HG02870 (cell line): ENCODE data around the gene MEI1.
"Not testable (repeated sequence)": the region's sequence is repeated elsewhere in the genome, so short reads cannot be mapped to it uniquely, and the experiment has no call there.

Experiments
- ATAC-seq: cut with Tn5 transposase; IDR thresholded peaks from one replicate; pipeline ENCODE4 v1.9.1; 2021; ENCODE audit warnings: mild to moderate bottlenecking, moderate library complexity; ENCODE audit not compliant: unreplicated experiment

The MEI1 gene

DNA sequence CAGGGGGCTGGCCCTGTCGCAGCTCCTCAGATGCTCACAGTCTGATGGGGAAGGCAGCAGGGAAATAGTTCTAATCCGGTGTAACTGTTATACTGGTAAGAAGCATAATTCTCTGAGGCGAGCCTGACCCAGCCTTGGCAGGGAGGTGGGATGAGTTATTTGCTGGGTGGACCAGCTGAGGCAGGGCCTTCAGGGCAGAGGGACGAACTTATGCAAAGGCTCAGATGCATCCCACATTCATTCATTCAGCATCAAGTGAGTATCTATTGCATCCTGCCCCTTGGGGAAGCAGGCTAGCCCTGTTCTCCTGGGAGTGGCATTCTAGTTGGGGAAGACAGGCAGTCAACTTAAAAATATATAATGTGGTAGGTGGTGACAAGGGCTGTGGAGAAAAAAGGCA lies 120.0 kb downstream of the MEI1 start:
- no peak for ATAC-seq

DNA sequence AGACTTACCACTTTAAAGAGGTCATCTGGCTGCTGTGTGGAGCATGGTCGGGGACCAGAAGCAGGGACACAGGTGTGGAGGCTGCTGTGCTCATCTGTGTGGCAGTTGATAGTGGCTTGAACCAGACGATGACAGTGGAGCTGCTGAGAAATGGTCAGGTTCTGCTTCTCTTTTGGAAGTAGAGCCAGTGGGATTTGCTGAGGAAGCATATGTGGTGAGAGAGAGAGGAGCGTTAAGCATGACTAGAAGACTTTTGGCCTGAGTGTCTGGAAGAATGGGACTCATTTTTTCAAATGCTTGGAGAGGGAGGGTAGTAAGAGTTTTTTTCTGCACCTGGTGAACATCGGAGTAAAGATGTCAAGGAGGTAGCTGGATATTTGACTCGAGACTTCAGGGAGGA lies 121.1 kb downstream of the MEI1 start:
- no peak for ATAC-seq

DNA sequence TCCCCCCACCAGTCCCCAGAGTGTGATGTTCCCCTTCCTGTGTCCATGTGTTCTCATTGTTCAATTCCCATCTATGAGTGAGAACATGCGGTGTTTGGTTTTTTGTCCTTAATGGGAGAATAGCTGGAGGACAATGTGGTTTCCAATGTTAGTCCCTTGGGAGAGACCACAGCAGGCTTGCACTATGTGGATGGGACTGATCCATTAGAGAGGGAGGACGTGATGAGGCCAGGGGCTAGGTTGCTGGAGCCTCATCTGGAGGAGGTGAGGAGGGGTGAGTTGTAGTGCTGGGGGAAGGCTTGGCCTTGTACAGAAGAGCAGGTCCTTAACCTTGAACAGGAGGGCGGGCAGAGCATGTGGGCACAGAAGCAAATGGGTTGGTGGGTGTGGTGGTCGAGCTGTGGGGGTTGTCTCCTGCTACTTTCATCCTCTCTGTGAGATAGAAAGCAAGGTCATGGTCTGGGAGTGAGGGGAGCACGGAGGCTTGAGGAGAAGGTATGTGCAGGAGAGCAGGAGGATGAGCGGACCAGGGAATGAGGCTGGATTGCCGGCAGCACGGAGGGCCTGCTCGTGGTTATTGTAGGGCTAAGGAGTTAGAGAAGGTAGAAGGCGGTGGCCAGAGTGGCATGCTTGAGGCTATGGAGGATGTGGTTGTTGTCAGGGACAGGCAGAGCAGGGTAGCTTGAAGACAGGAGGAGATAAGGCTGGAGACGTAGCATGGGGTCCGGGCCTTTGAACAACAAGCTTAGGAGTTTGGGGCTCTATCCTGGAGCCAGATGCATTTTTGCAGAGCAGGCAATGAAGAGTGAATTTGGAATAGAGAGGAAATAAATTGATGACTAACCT lies 122.4 kb downstream of the MEI1 start:
- ATAC-seq: no peak

DNA sequence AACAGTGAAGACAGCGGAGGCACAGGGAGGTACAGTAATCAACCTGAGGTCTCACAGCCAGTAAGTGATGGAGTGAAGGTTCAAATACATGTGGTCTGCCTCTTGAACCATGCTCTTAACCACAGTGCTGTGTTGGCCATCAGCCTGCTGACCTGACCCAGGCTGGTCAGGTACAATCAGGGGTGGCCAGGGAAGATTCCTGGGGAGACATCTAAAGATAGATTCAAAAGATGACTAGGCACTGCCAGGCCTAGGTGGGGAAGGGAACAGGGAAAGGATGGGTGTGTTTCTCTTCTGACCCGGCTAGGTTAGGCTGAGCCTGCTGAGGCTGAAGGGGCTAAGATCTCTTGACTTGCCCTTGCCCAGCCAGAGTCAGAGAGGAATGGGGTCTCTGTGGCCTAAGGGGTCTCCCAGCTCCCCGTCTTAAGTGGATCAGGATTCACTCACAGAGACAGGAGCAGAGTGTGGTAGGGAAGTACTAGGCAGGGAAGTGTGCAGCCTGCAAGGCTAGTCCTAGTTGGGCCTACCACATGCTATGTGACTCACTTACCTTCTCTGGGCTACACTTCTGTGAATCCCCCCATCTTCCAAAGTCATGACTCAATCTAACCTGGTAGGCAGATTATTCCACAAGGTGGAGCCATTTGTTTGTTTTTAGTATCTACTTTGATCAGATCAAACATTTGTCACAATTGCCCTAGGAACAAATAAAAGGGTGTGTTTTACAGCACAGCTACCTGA lies 123.2 kb downstream of the MEI1 start:
- ATAC-seq: no peak

DNA sequence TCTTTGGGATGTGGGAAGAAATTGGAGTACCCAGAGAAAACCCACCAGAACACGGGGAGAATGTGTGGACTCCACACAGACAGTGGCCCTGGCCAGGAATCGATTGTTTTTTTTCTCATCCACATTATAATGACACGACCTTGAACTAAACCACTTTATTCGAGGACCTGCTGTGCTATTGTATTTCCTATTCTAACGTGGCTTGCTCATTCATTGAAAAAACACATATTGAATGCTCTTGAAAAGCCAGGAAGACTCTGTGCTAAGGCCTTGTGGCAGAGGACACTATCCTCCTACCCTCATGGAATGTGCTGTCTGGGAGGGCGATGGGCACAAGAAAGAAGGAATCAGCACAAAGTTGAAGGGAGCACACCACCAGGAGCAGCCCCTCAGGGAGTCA lies 124.5 kb downstream of the MEI1 start:
- ATAC-seq: no peak

DNA sequence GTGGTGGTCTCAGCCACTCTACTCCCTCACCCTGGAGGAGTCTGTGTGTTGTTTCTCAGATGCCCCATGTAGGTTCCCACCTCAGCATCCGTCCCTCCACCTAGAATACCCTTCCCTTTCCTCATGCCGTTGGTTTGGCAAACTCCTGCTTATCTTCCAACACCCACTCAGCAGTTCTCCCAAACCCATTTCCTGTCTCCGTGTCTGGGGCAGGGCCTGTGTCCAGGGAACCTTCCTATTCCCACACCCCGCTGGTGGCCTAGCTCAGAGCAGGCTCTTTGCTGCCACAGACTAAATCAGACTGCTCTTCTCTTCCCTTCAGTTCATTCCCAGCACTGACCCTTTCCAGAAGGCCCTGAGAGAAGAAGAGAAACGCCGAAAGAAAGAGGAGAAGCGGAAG lies 126.1 kb downstream of the MEI1 start:
- ATAC-seq: no peak

DNA sequence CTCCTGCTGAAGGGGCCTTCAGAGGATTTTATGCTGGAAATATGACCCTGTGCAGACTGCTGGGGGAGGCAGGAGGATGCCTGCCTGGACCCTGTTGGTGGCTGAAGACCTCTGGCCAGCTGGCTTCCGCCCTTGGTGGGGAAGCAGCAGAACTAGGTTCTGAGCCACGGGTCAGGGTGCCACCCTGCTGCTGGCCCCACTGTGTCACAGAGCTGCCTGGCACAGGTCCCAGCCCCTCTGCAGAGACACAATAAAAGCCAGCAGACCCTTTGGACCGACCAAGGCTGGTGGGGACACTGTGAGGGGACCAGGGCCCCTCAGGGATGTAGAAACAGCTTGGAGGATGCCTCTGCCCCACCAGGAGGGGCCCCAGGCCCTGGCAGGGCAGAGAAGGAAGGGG lies 126.7 kb downstream of the MEI1 start:
- no peak for ATAC-seq

DNA sequence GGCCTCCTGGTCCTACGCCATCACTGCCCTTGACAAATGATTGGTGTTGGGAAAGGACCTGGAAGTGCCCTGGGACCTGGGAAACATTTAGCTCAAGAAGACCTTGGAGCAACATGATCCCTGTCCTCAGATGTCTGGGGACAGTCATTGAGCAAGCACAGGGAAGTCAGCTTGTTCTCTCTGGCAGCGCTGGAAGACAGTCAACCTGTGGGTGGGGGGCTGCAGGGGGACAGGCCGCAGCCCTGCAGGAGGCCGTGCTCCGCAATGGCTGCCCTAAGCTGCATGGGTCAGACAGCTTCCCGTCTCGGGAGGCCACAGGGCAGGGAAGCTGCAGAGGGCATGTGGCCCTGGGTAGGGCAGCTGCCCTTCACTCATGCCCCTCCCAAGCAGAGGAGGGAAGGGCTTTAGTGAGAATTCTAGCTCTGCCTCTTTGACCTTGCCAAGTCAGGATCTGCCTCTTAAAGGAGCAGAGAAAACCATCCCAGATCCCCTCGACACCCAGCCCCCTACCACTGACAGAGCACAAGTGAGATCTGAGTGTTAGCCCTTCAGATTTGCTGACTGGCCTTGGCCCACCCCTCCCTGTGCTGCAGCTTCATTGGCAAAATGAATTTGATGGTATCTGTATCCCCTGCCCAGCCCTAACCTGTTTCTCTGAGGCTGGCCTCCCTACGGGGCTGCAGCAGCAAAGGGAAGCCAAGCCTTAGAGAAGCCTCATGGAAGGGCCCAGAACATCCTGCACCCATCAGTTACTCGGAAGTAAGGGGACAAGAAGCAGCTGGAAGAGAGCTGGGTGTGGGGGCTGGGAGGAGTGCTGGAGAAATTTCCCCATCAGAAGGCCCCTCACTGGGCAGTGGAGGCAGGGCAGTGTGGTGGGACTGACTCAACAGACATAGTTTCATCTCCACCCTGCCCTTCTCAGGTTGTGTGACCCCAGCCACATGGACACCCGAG lies 127.4 kb downstream of the MEI1 start:
- ATAC-seq: no peak

DNA sequence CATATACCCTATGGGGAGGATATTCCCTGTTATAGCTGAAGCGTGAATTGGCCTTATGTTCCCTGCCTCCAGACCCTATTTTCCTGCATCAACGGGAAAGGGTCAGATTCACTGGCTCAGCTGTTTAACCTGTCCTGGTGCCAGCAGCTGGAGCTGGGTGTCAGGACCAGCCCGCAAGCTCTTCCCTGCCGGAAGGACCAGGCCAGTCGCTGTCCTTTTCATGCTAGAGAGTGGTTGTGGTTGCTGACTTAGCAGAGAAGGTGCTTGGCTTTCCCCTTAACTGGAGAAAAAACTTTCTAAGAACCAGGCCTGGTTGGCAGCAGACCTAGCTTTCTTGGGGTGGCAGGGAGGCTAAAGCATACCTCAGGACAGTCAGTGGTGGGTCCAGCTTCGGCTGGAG lies 128.4 kb downstream of the MEI1 start:
- ATAC-seq: no peak

DNA sequence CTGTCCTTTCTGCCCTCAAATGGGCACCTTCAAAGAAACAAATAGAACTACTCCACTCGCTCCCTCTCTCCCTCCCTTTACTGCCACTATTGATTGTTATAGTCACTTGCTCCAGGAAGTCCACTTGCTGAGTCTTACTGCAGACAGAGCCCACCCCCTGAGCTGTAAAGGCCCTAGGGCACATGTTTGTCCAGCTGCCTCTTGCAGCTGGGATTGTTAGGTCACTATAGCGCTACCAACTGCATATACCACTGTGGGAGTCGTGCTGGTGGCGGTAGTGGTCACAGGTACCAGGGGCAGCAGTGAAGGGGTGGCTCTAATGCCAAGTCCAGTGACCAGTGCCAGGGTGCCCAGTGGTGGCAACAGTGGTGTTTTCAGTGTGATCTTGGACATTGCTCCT lies 129.2 kb downstream of the MEI1 start:
- no peak for ATAC-seq

DNA sequence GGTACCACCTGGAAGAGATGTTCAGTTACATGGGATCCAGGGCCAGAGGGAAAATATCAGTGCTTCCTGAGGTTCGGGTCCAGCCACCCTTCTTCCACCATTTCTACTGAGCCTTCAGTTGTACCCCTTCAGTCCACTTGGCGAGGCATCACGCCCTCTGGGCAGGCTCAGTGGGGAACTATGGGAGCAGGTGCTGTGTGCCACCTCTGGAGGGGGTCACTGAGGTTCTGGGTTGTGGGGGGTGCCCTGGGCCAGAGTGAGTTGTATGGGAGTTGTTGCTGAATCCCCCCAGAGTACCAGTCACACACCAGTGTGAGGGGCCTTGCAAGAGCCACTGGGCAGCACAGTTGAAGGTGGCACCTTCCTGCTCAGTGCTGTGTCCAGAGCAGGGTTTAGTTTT lies 130.9 kb downstream of the MEI1 start:
- no peak for ATAC-seq

DNA sequence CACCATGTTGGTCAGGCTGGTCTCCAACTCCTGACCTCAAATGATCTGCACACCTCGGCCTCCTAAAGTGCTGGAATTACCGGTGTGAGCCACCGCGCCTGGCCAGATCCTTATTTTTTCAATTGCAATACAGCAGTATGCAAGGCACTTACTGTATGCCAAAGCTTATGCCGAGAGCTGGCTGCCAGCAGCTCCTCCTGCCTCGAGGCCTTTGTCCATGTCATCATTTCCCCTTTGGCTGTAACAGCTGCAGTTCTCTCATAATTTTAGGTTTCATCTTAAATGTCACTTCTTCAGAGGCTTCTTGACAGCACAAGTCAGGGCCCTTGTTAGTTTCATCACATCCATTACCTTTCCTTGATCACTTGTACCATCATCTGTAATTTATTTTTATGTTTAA lies 132.1 kb downstream of the MEI1 start:
- no peak for ATAC-seq

DNA sequence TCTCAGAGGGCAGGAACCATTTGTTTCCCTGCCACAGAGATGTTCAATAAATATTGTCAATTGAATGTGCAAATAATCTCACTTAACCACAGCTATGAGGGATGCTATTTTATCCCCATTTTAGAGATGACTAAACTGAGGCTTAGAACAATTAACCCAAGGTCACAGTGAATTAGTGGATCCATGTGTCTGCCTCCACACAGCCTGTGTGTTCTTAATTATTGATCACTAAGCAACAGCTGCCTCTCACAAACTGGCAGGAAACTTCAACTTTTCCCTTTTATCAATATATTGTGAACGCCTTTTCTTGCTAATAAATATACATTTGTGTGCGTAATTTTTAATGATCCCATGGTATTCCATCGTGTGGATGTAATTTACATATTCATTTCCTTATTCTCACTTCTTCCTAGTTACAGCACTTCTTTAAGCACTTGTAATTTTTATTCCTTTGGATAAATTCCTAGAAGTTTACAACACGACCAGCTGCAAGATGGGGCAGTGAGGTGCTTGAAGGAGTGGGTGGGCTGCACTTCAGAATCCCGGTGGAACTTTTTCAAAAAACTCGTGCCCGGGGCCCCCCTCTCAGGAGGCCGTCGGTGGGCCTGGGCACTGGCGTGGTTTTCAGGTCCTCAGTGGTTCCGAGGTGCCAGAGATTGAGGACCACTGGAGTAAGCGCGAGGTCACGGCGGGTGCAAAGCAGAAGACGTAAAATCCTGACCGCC lies 132.7 kb downstream of the MEI1 start:
- ATAC-seq: no peak

DNA sequence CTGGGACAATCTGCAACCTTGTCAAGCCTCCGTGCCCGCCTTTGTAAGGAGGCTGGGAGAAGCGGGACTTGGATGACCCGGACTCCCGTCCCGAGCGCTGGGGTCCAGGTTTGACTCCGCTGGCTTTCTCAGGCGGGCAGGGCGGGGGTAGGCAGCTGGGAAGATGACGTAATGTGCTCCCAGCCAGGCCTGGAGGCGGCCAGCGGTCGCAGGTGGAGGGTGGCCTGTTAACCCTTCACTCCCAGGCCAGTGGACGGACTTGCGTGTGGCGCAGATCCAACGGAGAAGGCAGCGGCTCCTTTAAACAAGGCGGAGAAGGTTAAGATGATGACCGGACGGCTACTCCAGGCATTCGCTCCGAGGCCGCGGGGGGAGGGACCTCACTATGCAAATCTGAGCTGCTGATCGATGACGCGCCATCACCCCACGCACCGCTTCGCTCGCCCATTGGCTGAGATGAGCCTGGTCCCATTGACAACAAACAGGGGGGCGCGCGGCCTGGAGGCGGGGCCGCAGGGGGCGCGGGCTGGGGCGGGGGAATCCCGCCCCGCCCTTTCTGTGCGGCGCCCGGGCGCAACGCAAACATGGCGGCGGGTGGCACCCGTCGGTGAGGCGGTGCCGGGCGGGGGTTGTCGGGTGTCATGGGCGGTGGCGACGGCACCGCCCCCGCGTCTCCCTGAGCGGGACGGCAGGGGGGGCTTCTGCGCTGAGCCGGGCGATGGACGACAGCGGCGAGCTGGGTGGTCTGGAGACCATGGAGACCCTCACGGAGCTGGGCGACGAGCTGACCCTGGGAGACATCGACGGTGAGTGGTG lies 133.5 kb downstream of the MEI1 start, which contains the start of gene SREBF2:
TSS of gene SREBF2 (plus strand) at position 553 of the 816 bp plus-strand sequence. CDS start at position 719, 166 bp downstream.
- peak; percentile 89 for ATAC-seq

DNA sequence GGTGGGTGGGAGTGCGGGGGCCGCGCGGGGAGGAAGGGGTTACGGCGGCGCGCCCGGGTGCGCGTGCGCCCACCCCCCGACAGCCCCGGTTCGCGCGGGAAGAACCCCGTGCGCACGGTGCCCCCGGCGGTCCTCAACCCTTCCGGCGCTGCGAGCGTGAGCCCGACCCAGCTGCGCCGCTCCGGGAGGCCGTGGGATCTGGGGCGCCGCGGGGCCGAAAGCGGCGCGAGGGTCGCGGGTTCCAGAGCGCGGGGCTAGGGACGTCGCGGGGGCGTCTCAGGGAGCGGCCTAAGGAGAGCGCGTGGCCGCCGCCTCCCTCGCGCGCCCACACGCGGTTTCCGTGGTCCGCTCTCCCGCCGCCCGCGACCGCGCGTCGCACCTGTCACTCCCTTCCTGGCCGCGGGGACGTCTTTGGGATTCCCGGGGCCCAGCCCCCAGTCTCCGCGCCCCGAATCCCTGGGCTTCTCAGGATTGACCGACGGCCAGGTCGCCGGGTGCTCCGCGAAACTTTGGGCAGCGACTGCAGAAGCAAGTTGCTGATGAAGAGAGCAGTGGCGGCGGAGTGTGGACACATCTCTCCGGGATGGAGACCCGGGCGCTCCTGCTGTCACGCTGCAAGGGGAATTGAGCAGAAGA lies 134.2 kb downstream of the MEI1 start:
- no peak for ATAC-seq

DNA sequence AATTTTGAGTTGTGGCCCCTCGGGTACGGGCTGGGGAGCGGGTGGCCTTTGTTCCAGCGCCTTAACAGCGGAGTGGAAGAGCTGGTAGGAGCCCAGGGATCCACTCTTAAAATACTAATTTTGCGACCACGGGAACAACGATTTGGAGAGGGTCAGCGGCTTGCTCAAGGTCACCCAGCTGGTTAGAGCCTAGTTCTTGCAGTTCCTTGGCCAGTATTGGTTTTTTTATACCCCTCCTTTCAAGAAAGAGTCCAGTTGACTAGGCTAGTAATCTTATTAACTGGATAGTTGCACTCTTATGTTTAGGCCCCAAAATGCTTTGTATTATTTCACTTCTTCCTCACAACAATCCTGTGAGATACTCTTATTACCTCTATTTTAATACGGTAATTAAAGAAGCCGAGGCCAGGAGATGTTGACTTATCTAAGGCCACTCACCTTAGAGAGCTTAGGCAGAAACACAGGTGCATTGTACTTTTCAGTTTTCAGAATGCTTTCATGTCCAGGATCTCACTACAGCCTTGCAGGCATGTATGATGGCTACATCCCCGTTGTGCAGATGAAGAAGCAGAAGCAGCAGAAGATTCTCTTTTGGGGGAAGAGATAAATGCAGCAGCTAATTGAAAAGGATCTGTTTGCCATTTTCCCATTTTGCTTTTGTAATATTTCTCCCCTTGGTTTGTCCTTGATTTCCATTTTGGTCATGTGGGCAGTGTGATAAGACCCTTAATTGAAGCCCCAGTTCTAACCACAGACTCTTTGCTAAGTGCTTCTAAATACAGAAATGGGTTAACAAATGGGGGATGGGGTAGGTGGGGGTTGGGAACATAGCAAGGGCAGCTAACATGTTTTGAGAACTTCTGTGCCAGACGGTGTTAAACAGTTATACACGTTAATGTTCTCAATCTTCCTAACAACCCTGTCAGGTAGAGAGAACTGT lies 135.0 kb downstream of the MEI1 start:
- ATAC-seq: no peak

DNA sequence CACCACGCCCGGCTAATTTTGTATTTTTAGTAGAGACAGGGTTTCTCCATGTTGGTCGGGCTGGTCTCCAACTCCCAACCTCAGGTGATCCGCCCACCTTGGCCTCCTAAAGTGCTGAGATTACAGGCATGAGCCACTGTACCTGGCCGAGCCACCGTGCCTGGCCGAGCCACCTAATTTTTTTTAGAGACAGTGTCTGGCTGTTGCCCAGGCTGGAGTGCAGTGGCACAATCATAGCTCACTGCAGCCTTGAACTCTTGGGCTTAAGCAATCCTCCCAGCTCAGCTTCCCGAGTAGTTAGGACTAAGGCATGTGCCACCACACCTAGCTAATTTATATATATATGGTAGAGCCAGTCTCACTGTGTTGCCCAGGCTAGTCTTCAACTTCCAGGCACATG lies 136.2 kb downstream of the MEI1 start:
- not testable (repeated sequence) for ATAC-seq

DNA sequence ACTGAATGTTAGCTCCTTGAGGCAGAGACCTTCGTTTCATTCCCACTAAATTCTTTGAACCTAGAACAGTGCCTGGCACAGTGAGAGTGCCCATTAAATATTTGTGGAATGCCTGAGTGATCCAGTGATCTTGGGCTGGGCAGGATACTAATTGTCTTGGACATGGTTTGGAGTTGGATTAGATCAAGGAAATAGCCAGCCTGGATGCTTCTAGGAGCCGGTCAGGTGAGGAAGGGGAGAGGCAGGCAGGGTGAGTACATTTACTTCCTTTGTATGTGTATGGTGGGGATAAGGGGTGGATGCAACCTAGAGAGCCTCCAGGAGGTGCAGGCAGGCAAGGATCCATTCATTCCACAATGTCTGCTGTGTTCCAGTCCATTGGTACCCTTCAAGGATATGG lies 137.2 kb downstream of the MEI1 start:
- no peak for ATAC-seq
